ENCODE results near the gene ALK.

The ALK gene

DNA sequence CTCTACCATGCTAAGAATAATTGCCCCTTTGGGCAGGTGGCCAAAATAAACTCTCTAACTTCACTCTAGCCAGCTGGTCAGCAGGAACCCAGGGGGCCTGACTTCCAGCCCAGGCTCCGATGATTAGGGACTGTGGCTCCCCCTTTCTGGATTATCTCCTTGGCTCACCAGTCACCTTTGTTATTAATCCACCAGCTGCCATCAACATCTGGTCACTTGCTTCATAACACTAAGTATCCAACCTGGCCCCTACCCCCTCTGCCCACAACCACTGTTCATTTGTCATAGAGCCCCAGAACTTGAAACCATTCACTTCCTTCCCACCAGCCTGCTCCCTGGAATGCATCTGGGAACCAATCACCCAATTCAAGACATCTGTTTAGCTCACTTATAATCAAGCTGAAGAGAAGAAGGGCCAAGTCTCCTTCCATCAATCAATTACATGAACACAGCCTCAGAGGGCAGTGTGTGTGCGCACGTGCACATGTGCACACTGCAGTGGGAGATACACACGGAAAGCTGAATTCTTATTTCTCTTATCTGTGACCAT is 215.1 kb downstream of the ALK start:
- DNase-seq, result no peak

DNA sequence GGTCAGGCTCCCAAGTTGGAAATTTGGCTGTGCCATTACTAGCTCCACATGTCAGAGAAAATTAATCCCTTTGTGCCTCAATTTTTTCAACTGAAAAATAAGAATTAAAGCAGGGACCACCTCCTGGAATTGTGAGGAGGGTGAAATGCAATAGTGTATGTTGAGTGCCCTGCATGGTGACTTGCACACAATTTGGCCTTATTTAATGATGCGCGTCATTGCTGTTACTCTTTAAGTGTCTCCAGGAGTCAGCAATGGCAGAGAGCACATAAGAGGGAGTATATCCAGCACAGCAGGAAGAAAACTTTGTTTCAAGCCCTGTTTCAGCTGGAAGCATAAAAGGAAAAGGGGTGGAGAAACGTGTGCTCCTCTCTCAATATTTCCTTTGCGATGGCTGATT is 215.8 kb downstream of the ALK start:
- no peak for DNase-seq

DNA sequence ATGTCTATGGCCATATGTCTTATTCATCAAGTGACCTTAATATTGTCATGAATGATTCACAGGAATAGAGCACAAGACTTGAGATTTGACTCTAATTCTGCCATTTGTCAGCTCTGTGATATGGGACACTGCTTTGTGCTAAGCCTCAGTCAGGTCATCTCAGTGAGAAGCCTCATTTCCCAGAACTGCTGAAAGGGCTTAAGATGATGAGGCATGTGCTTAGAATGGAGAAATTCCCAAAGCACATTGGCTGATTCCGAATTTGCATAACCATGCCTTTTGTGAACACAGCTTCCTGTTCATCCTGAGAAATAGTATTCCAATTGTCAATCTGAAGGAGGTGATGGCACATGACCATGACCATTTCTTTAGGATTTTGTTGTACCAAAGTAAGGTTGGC is 218.1 kb downstream of the ALK start:
- no peak for DNase-seq

DNA sequence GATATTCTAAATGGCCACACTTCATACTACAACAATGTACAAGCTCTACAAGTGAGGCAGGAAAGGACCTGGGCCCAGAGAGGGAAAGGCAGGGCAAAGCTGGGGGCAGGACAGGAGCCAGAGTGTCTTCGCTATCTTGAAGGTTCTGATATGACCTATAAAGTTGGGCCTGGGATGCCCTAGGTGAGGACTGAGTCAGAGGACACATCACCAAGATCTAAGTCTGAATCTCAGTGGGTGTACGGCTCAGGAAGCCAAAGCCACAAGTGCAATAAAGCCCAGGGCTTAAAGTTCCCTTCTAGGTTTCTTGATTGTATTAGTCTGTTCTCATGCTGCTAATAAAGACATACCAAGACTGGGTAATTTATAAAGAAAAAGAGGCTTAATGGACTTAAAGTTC is 219.1 kb downstream of the ALK start:
- no peak for DNase-seq

DNA sequence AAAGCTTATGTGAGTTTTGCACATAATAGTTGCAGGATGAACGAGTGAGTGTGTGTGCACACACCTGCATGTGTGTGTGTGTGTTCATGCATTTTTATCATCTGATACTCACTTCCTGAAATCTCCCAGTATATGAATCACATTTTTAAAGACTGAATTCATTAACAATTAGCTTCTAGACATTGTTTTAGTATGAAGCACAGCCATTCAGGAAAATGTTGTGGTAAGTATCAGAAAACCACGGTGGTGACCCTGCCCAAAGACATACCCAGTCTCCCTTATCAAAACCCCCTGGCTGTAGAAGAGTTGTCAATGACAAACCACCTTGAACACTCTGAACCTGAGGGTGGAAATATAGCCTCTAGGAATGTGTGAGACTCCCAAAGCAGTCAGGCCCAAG is 220.8 kb downstream of the ALK start:
- no peak for DNase-seq

DNA sequence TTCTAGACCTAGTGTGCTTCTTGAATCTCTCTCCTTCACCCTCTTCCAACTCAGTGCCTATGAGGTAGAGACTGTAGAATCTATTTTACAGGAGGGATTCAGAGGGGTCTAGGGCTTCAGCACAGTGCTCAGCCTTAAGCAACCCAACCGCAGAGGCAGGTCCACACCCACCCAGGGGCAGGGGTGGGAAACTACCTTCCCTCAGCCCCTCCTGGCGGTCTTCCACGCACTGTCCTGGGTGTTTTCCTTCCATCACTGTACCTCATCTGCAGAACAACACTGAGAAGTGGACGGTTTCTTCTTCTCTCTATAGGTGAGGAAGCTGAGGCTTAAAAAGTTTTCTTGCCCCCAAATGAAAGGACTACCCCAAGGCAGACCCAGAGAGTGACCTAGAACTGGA is 222.3 kb downstream of the ALK start:
- DNase-seq, result no peak

DNA sequence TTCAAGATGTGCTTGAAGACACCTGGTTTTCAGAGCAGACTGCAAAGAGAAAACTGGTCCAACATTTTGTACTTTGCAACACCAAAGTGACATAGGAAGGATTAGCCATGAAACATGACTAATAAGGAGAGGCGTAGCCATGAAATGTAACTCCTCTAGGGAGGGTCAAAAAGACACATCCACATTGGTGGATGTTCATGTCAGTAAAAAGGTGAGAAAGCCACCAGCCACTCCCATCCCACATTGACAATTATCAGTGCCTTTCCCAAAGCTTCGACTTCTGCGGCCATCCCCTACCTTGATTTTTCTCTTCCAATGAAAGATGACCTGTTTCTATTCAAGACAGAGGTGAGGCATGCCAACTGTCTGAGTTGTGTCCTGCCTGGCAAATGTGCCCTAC is 223.2 kb downstream of the ALK start:
- DNase-seq, result no peak

DNA sequence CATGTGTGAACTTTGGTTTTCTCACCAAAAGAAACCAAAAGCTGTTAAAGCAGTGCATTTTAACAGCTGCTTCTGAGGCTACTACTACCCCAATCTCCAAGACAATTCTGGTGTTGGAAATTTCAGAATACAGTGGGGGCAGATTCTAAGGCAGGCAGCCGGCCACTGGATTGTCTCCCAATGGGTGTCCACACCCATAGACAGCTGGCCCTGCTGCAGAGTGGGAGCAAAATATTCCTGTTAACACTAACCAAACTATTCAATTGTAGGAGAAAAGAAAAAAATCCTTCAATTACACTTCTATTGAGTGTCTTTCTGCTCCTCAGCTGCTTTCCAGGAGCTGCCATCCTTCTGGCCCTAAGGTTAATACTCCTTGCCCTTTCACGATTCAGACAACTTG is 223.7 kb downstream of the ALK start:
- no peak for DNase-seq

DNA sequence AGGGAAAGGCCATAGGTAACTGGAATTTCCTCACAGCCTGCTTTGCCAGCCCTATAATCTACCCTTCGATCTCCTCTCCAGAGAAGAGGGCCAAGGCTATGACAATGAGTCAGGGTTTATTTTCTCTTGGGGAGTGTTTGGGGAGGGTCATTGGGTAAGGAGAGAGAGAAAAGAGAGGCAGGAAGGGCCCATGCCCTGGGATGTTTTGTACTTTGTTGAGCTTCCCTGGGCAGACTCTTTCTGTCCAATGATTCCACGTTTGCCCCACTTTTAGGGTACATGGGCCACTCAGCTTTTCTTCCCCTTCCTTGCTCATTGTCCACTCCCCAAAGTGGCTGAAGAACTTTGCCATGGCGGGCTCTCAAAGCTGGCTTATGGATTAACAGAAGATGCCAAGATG is 224.2 kb downstream of the ALK start:
- no peak for DNase-seq

DNA sequence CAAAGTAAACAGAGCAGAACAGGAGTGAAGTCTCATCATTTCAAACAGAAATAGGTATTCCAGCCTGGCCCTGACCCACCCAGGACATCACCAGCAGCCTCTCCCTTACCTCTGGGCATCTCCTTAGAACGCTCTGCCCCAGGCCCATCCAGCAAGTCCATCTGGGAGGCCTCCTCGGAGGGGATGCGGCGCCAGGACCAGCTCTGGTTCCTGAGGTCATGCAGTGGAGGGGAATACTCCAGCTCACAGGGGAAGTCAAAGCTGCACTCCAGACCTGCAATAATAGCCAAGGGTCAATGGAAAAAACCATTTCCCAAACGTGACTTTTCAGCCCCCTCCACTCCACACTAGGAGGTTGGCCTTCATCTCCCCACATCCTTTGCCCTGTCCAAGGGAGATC is 226.6 kb downstream of the ALK start:
- DNase-seq, result no peak

DNA sequence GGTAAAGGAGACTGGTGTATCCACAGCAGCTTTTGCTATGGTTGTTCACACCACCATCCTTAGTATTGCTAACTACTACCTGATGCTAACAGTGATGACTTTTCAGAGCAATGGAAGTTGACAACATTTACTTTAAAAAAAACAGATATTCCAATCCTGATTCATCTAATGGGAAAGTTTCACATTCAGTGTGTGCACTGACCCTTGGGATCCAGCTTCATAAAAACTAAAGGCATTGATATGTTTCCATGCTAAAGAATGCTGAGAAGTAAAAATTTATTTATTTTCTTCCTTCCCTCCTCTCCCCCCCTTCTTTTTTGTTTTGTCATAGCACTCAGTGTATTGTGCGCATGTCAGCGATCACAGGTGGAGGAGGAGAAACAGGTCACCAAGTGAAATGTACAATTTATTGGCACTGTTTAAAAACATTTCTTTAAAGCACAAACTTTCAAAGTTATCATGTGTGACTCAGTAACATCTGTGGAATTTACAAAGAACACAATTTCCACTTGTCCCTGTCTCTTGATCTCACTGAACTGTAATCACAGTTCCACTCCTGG is 229.9 kb downstream of the ALK start:
- DNase-seq, result no peak

DNA sequence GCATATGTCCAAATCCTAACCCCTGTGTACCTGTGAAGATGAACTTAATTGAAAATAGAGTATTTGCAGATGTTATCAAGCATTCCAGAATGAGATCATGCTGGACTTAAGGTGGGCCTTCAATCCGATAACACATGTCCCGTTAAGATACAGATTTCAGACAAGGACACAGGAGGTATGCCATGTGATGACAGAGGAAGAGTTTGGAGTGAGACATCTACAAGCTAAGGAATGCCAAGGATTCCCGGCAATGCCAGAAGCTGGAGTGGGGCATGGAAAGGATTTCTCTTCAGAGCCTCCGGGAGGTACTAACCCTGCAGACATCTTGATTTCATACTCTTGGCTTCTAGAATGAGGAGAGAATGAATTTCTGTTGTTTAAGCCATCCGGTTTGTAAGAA is 231.7 kb downstream of the ALK start:
- no peak for DNase-seq

DNA sequence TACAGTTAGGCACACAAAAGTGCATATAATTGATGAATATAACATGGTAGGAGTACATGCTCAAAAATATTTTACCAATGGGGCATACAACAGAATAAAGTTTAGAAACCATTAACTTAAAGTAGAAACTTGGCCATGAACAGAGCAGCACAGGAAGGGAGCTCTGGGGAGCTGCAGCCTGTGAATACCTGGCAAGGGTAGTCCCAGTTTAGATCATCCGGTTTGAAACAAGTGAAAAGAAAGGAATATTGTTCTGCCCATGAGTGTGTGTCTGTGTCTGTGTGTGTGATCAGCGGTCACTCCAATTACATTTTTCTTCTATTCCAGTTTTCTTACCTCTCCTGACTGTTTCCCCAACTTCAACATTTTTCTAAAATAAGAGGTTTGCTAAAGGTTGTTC is 233.0 kb downstream of the ALK start:
- no peak for DNase-seq

DNA sequence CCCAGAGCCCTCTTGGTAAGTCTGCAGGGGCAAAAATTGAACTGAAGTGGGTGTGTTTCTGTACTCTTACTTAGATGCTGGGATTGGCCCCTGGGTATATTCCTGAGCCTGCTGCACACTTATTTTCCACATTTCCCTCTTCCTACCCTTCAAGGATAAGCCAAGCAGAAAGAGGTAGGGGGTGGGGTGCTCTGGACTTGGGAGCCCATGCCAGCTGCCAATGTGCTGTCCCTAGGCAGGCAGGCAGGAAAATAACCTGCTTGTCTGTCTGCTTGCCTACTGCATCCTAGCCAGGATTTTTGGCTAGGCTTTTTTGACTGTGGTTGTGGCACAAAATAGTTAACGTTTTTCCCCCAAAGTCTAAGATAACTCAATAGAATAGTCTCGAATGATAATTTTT is 234.3 kb downstream of the ALK start:
- no peak for DNase-seq

DNA sequence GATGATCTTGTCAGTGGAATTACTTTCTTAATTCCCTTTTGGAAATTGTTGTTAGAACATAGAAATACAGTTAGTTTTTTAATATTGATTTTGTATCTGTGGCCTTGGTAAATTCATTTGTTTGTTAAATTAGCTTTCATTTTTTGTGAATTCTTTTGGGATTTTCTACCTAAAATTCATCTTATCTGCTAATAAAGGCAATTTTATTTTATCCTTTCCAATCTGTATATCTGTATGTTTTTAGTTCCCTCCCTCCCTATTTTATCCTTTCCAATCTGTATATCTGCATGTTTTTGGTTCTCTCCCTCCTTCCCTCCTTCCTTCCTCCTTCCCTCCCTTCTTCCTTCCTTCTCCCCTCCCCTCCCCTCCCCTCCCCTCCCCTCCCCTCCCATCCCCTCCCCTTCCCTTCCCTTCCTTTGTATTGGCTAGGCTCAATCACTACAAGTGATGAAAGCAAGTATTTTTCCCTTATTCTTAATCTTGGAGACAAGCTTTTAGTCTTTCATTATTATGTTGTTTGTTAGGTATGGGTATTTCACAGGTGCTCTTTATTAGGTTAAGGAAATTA is 244.4 kb downstream of the ALK start:
- no peak for DNase-seq

DNA sequence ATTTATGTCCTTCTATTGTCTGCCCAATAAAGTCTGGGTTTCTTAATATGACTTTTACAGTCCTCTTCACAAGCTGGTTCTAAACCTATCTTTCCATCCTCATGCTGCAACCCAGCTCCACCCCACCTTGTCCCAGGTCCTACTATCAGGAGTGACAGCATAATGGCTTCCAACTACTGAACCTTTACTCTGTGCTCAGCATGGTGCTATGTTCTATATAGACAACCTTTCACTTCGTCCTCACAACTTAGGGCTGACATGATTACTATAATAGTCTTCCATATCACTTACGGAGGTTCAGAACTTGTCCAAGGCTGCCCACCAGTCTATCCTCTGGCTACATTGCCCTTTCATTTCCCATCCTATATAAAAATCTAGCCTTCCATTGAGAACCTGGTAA is 256.8 kb downstream of the ALK start:
- no peak for DNase-seq

DNA sequence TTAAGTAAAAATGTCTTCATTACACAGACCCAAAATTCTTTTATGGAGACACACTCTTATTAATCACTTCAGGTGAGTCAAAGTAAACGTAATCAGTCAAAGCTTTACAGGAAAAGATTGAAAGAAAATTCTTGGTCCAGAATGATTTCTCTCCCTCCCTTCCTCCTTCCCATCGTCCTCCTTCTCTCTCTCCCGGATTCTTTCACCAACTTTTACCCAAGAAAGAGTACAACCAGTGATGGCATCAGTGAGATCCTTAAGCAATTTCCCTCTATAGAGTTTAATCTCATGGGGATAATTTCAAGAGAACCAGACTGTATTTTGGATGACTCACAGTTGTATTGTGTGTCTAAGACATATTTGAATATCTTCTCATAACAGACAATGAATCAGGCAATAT is 258.1 kb downstream of the ALK start:
- DNase-seq, result no peak

DNA sequence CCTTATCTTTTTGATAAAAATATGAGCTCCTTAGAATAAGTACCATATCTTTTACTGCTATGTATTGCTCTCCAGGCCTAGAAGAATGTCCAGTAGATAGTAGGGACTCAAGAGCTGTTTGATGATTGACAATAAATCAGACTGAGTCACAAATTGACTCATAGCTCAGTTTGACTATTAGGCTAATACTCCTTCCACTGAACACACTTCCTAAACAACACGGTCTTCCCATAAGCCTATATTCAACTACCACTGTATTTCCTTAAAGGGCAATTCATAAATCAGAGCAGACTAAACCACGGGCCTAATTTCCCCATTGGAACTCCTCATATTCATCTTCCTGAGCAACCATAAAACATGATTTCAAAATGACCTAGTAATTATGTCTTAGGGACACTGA is 258.5 kb downstream of the ALK start:
- DNase-seq, result no peak

DNA sequence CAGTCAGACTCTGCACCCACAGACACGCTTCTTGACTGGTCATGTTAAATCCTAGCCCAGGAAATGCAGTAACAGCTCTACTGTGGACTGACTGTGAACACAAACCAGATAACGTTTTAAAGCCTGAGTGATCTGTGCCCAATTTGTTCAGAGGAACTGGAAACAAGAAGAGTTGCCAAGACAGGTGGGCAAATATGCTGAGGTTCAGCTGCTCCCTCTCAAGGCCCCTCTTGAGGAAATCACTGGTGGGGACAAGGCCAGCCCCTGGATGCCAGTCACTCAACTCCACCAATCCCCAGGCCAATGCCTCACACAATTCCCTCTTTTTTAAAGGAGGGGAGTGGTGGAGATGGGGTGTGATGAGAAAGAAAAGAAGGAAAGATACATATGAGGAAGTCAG is 261.2 kb downstream of the ALK start:
- no peak for DNase-seq

DNA sequence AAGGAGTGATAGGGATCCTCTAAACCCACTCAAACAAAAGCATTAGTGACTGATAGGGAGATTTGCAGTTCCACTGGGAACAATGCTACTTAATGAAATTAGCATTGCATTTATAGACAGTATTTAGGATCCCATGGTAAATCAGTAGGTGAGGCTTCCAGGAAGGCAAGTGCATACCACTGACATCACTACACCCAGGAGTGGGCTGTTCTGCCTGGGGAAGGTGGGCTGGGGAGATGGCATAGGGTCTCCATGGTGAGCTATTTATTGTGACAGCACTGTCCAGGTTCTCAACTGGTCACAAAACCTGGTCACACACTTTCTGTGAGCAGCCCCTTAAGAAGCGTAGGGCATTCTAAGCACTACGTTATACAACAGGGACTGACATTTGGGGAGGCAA is 262.2 kb downstream of the ALK start:
- DNase-seq, result no peak

DNA sequence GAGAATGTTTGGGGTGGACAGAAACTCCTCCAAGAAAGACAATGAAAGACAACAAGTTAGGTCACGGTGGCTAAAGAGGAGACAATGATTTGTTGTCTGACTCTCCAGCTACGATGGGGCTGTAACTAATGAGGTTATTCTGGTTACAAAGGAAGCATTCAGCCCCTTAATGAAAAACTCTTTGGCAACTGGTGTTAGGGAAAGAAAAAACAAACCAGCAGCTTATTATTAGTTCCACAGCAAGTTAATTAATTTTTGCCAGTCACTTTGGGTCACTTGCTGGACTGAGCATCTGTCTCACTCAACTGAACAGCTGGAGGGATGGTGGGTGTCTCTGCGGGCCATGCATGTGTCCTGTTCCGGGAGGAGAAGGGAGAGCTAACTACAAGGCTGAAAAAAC is 263.7 kb downstream of the ALK start:
- DNase-seq, result no peak

DNA sequence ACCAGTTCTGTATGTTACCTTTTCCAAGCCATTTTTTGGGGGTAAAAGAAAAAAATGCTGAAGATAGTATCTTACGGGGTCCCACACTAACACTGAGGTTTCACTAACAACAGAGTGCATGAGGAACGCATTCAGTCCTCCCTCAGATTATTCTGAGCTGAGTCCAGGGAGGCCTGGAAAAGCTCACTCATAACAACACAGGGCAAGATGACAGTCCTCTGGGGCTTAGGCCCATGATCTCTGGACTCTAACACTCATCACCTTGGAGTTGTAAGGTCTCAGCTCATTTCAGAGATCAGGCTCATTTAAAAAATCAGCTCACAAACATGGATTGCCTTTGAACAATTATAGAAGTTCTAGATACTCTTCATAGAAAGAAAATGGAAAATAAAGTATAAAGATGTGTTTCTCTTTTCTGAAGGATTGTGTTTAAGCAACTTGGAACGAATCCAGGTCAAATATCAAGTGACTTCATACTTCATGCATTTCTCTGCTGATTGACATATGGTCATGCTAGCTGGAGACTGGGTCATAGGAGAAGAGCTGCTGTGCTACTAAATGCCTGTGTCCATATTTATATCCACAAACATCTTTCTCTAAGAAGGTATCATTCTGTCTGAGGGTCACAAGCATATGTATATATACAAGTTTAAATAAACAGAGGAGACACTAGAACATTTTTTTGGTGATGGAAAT is 265.8 kb downstream of the ALK start:
- no peak for DNase-seq

DNA sequence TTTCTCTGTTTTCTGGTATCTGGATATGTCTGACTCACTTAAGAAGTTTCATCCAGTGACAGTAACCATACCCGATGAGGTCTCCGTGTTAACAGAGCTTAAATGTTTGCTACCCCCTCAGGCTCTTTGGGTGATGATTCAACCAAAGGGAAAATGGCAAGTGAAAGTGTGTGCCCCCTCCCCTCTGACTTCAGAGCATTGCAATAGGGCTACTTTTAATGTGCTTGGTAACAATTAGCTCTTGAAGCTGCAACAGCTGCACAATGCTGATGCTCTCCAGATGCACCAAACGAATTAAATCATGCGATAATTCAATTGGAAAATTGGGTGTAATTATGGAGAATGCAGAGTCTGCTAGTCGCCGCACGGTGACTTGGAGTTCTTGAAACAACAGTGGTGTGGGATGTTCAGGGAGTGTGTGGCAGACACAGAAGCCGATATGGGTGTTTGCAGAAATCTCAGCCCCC is 270.7 kb downstream of the ALK start:
- no peak for DNase-seq

DNA sequence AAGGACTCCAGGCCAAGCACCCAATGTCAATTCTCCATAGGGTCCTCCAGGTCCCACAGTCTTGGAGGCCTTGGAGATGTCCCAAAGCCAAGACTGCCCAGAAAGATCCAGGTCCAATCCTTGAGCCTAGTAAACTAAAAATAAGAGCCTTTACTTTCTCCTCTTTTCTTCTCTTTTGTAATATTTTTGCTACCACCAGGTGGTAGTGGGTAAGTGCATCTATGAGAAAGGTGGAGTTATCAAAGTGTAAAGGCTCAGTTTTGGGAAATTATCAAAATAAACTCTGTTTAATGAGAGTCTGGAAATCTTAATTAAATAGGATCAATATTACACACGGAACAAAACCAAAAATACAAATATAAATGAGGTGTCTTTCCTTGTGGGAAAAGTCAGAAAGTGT is 276.4 kb downstream of the ALK start:
- no peak for DNase-seq

DNA sequence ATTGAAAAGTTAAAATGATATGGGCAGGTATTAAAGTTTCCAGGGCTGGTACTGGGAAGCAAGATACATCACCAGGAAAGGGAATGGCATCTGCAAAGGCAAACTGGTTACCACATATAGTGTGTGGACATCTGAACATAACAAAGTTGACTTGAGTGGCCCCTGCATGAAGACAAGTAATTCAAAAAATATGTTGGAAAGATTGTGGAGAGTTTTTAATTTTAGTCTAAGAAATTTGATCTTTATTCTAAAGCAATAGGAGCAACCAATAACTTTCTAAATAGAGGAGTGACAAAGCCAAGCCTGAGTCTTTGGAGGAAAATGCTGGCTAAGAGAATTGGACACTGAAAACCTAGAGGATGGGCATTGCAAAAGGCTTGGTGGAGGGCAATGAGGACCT is 278.2 kb downstream of the ALK start:
- no peak for DNase-seq
